ENCODE measurements around the gene SEC14L1.
"Not testable (repeated sequence)": the region's sequence is repeated elsewhere in the genome, so short reads cannot be mapped to it uniquely, and the experiment has no call there.

The SEC14L1 gene

DNA sequence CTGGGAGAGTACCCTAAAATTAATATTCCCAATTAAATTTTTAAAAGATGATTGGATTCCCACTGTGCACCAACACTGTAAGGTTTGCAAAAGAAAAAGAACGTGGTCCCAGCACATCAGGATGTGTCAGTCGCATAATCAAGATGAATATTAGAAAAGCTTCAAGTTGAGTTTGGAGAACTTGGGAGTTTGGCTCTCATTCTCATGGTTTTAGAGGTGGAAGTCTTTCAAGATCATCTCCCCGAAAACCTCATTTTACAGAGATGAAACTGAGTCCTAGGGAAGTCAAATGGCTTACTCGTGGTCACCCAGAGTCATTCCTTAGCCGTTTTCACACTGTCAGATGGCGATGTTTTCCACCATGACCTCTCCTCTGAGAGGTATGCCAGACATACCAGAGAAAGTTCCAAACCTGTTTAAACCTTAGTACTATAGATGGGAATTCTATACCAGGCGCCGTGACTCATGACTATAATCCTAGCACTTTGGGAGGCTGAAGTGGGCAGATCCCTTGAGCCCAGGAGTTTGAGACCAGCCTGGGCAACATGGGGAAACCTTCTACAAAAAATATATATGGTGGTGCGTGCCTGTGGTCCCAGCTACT lies 1.2 kb downstream of the SEC14L1 start:
- DNase-seq (ENCODE audit: low read depth in 2 of 2): no peak

DNA sequence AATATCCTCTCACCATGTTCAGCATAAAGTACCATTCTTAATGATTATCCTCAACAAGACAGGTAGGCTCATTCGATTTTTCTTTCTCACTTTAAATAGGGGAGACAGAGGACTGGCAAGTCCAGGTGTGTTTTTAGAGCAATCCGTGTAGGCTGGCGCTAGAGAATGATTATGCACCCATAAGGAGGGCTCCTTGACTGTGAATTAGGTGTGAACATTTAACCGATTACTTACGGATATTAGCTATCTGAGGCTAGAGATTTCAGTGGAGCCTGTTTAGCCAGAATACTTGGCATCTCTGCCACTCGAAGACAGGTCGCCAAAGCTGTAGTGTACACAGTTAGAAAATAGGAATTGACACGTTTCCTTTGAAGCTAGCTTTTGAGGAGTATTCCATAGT lies 1.9 kb downstream of the SEC14L1 start:
- no peak for DNase-seq (ENCODE audit: low read depth in 2 of 2)

DNA sequence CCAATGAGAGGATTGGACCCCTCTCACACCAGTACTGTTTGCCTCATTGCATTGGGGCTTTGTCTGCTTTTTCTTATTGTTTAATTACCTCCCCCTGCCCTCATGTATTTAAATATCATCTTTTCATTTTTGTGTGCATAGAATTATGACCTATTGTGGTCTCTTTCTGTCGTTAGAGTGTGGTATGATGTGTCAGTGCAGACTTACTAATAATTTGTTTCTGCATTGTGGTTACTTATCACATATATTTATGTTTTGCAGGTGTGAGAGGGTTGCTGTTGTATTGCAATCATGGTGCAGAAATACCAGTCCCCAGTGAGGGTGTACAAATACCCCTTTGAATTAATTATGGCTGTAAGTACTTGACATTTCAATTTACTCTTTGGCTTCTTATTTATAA lies 2.5 kb downstream of the SEC14L1 start:
- DNase-seq (ENCODE audit: low read depth in 2 of 2): no peak

DNA sequence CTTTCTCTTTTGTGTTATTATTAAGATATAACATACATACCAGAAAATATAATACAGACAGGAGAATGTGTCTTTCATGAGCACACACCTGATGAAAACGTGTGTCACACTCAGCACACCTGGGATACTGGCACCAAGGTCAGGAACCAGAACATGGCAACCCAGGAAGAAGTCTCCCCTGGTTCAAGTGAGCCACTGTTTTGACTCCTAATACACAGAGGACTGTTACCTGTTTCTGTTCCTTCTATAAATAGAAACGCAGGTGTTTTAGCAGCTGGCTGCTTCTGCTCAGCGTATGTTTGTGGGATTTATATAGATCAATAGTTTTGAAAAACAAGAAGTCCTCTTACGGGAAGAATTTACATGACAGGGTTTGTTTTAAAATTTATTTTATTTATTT lies 3.5 kb downstream of the SEC14L1 start:
- DNase-seq (ENCODE audit: low read depth in 2 of 2): no peak

DNA sequence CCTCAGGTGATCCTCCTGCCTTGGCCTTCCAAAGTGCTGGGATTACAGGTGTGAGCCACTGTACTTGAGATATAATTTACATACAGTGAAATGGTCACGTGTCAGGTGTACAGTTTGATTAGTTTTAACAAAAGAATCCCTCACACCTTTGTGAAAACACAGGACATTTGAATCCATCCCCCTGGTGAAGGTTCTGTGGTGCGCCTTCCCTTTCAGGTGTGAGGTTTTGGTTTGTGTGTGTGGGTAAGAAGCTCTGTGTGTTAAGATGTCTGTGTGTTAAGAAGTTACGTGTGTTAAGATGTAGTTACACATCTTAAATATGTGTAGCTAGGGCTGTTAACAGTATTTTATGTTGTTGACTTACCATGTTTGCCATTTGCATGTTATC lies 4.4 kb downstream of the SEC14L1 start:
- DNase-seq (ENCODE audit: low read depth in 2 of 2): no peak

DNA sequence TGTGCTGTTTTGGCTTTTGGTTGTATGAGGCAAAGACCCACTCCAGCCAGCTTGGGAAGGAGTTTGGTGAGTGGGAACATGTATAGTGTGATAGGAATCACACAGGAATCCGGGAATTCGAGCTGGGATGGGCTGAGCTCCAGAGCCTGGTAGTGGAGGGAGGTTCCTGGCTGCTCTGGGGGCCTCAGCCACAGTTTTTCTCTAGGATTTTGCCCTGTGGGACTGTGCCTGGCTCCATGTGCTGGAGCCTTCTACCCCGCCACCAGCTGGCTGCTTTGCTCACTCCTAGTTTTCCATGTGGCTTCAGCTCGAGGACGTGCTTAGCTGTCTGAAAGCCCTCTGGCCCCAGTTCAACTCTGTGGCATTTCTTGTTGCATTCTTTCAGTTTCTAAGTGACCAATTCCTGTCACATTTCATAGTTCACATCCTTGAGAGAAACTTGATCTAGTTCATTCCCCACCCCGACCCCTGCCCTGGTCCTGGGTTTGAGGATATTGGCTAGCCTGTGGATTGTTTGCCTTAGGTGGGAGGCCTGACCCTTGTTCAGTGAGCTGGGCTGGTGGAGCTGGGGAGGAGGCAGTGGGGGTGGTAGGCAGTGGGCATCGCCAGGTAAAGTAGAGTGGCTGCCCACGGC lies 5.0 kb downstream of the SEC14L1 start:
- DNase-seq (ENCODE audit: low read depth in 2 of 2): no peak

DNA sequence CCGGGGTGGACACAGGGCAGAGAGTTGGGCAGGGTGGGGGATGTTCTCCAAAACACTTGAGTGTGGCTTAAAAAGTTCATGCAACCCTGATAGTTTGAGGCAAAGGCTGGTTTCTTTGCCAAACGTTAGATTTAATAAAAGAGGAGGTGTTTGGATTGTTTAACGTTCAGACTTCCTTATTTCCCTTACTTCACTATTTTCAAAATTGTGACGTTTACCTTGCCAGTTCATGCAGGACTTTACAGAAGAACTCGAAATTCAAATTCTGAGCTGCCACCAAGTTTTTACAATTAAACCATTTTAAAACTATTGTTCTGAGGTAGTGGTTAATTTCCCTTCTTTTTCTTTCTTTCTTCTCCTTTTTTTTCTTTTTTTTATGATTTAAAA lies 5.5 kb downstream of the SEC14L1 start:
- no peak for DNase-seq (ENCODE audit: low read depth in 2 of 2)

DNA sequence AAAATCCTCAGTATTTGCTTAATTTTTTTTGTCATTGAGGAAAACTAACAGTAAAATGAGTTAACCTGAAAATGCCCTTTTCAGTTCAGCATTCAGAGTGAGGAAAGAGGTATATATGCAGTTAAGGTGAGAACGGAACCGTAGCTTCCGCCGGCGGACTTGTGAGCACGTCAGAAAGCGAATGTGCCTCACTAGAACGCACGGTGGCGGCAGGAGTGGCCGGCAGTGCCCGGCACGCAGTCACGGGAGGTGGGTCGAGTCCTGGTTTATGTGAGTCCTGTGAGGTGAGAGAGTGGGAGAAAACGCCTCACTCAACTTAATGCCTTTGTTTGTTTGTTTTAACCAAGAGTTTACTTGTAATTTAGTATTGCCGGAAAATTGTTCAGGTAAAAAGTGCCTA lies 6.1 kb downstream of the SEC14L1 start:
- no peak for DNase-seq (ENCODE audit: low read depth in 2 of 2)

DNA sequence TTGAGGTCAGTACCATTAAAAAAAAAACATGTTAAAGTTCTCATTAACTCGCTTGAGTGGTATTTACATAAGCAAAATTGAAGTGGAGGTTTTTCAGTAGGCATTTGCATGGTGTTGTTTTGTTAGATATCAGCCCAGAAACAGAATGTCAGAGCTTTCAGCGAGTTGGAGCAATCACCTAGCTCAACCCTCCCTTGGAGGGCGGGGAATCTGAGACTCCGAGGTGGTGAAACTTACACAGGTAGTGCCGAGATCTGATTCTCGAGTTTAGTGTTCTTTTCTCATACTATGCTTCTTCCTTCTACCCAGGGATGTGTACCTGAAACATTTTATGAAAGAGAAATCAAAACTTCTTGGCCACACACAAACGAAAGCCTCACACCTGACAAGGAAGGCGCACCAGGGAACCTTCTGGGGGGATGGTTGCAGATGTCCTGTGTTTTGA lies 6.6 kb downstream of the SEC14L1 start:
- no peak for DNase-seq (ENCODE audit: low read depth in 2 of 2)

DNA sequence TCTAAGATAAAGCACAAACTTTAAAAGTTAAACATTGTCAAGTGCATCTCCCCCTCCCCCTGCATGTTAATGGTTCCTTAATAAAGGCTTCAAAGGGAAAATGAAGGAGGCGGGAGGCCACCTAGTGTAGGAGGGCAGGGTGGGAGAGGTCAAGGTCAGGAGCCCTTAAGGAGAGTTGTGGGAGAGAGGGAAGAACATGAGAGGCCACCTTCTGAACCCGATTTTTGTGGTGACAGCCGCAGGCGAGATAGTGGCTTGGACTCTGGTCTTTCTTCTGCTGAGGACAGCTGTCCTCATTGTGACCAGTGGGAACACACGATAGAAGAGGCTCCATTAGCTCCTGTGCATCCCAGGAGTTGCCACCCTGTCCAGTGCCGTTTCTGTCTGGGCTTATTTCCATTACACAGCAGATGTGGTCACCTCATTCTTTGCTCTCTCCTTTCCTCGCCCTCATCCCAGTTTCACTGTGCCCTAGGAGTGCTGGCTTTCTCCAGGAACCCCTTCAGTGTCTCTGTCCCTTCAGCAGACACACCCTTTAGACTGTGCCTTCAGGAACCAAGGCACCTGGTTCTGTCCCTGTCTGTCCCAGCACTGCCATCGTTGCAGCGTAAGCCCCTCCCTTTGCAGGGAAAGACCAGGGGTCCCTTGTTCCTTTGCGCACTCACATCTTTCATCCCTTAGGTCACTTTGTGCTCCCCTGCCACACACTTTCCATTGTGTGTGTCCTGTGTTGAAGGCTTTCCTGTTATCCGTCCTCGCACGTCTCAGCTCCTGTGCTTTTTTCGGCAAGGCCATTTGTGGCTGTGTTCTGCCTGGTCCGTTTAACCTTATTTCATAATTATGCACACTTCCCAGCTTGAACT lies 7.5 kb downstream of the SEC14L1 start:
- DNase-seq (ENCODE audit: low read depth in 2 of 2): no peak

DNA sequence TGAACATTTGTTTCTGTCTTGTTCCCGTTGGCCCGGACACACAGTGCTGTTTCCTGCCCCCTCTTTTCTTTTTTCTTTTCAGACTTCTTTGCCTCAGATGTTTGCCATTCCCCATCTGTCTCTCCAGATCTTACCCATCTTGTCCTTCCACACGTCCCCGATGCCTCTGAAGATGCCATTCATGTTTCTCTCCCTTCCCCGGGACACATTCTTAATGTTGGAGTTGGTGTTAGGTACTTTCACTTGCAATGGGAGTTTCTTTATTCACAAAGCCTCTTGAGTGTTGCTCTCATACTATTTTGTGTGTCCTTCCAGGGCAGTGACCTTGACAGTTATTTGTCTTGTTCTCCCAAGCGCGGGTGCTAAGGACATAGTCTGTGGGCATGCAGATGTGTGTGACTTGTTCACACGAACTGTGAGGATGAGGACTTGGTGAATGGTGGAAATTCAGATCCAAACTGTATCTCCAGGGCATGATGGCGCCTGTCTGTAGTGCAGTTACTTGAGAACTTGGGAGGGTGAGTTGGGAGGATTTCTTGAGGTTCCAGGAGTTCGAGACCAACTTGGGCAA lies 8.3 kb downstream of the SEC14L1 start:
- DNase-seq (ENCODE audit: low read depth in 2 of 2): no peak

DNA sequence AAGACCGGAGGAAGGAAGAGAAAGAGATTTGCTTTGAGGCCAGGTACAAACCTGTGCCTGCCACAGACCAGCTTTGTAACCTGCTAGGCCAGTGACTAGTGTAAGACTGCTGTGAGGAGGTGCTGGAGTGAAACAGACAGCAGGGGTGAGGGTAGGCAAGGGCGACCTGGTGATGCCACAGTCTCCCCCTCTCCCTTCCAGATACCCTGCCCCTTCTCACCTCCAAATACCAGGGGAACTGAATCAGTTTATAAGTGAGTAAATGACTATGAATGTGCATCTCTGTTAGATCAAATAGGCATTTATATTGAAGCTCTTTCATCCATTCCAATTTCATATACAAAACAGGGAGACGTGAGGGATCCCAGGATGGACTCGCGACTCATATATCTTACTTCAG lies 9.4 kb downstream of the SEC14L1 start:
- DNase-seq (ENCODE audit: low read depth in 2 of 2): no peak

DNA sequence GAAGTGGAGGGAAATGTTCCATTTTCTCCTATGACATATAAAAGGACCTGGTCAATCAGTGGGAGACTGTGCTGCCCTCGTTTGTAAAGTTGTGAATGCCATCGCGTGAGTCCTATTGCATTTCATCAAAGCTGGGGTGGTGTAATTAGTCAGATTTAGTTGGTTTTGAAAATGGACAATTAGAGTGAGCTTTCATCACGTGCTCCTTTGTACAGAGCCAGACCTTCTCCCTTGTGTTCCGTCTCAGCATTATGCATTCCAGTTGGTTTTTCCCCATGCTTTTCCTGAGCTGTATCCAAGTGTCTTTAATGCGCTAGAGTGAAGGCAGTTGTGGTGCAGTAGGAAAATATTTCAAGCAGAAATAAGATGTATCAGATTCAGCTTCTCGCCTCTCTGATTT lies 10.4 kb downstream of the SEC14L1 start:
- DNase-seq (ENCODE audit: low read depth in 2 of 2): no peak

DNA sequence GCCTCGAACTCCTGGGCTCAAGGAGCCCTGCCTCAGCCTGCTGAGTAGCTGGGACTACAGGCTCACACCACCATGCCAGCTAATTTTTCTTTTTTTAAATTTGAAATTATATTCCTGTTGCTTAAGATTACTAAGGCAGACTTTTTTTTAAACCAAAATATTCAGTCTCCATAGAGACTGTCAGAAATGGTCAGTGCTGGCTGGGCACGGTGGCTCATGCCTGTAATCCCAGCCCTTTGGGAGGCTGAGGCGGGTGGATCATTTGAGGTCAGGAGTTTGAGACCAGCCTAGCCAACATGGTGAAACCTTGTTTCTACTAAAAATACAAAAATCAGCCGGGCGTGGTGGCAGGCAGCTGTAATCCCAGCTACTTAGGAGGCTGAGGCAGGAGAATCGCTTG lies 11.3 kb downstream of the SEC14L1 start:
- DNase-seq (ENCODE audit: low read depth in 2 of 2): not testable (repeated sequence)

DNA sequence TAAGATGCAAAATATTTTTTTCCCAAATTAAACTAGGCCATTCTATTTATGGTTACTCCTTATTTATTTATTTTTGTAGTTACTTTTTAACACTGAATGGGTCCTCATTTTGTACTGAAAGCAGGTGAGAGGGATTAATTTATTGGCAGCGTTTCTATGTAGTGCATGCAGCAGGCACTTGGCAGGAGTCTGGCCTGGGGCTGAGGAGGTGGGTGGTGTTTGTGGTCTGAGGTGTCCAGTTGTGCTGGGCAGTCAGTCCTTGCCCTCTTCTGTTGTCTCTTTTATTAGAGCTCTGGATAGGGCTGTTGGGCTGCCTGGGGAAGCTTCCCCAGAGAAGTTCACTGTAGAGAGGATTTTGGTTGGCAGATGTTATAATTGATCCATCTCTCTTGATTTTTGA lies 12.7 kb downstream of the SEC14L1 start:
- DNase-seq (ENCODE audit: low read depth in 2 of 2): no peak

DNA sequence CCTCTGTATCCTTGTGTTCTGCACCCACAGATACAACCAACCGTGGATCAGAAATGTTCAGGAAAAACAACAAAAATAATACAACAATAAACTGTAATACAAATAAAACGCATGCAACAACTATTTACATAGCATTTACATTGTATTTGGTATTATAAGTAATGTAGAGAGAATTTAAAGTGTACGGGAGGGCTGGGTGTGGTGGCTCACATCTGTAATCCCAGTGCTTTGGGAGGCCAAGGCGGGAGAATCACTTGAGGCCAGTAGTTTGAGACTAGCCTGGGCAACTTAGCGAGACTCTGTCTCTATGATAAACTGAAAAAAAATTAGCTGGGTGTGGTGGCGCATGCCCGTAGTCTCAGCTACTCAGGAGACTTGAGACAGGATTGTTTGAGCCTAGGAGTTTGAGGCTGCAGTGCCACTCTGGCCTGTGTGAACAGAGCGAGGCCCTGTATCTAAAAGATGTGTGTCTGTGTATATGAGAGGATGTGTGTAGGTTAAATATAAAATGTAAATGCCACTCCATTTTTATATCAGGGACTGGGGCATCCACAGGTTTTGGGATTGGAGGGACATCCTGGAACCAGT lies 13.3 kb downstream of the SEC14L1 start:
- no peak for DNase-seq (ENCODE audit: low read depth in 2 of 2)

DNA sequence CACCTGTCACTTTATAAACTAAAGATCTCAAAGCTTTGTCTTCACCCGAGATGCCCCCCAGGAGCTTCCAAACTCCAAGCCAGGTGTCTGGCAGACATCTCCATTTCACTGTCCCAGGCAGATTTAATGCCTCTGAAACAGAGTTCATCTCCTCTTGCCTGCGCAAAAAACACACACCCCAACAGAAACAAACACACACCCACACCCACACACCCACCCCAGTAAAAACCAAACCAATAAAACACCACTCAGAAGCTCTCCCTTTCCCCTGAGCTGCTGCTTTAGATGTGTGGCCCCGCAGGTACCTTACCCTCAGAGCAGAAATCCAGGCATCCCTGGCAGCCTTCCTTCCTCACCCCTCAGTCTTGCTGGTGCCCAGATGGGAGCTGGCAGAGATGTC lies 14.4 kb downstream of the SEC14L1 start:
- DNase-seq (ENCODE audit: low read depth in 2 of 2): no peak

DNA sequence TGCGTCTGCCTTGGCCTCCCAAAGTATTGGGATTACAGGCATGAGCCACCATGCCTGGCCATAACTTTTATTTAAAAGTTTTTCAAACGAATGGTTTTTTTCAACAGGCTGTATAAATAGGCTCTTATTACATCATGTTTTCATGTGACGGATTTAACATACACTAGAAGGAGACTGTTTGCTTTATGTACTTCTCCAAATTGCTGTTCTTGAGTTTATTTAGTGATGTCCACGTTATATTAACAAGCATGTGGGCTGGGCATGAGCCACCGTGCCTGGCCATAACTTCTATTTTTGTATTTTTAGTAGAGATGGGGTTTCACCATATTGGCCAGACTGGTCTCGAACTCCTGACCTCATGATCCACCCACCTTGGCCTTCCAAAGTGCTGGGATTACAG lies 17.0 kb downstream of the SEC14L1 start:
- not testable (repeated sequence) for DNase-seq (ENCODE audit: low read depth in 2 of 2)

DNA sequence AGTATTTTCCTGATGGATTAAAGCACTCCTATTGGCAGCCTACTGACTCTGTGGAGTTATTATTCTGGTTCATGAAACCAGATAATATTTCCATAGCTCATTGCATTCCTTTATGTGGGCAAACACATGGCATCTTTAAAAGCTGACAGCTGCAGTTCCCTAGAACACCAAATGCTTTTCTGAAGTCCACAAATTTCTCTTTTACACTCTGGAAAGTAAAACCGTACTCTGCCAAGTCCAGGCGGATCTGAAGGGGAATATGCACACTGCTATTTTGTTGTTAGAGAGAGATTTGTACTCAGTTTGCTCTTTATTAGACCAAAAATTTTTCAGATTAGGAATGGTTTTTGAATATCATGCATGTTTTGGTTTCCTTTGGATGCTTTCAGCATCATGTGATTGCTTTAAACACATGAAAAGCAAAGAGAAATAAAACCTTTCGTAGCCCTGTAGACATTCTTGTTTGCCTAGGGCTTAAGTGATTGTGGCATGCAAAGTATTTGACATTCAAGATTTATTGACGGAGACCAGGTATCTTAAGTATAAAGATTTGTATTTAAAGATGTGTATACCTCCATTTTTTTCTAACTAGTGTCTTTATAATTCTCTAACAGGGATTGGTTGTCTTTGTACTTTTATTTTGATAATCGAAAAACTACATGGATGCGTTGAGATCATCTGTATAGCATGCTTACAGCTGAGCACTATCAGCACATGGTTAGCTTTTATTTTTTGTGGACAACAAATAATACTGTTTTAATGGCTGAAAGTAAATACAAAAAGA lies 19.5 kb downstream of the SEC14L1 start:
- no peak for DNase-seq (ENCODE audit: low read depth in 2 of 2)

DNA sequence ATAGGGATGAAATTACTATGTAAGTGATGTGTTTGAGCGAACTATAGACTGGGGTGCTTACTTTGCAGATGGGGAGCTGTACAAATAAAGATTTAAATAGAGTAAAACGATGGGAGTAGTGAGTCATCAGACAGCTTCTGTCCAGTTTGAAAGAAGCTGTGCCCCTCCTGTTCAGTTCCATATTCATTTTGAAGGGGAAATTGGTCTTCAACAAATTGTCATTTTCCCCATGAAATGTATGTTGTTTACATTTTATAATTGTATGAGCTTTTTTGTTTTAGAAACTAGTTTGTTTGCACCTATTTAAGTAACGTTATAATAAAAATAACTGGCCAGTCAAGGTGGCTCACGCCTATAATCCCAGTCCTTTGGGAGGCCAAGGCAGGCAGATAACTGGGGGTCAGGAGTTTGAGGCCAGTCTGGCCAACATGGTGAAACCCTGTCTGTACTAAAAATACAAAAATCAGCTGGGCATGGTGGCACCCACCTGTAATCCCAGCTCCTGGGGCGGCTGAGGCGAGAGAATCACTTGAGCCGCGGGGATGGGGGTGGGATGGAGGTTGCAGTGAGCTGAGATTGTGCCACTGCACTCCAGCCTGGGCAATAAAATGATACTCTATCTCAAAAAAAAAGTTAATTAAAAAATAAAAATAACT lies 20.2 kb downstream of the SEC14L1 start:
- no peak for DNase-seq (ENCODE audit: low read depth in 2 of 2)

DNA sequence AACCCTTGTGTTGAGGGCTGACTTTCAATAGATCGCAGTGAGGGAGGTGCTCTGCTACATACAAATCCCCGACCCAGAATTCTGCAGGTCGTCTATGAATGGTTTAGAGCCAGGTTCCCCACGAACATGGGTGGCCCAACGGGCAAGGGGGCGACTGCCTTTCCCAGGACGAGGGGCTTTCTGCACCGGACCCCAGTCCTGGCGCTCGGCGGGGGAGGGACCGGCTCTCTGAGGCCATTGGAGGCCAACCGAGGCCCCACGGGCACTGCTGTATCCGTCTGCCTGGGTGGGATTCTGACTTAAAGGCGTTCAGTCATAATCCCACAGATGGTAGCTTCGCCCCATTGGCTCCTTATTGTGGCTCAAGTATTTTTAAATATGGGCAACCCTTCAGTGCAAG lies 21.2 kb downstream of the SEC14L1 start:
- DNase-seq (ENCODE audit: low read depth in 2 of 2): no peak

Data from stimulated activated CD4-positive, alpha-beta T cell treated with anti-CD3 and anti-CD28 coated beads, Interleukin-15, amount 100 ng/mL, for 48 hours (primary cell).